Endothelial cell of umbilical vein (primary cell): Measurements from ENCODE around the gene KITLG. TPM values are rescaled to one million over a fixed set of nuclear protein-coding genes. Genes with fewer than 3 reads are reported as not detected.

Experiments used
- BruUV-seq: library from RNA; stranded (reverse); fragments of 400-500 nt; replicated peaks from 2 replicates; lab custom pipeline; 2021; lab: Mats Ljungman, UMichigan
- CTCF ChIA-PET: fragments of 300-600, 350-600 bp; sonication (Branson Sonifier 250); formaldehyde crosslinking; loops from one replicate; lab custom pipeline; 2021; ENCODE audit warnings: antibody characterized with exemption, inconsistent platforms; lab: Charles Lee
- POLR2A ChIA-PET: fragments of 300-600, 350-600 bp; sonication (Branson Sonifier 250); formaldehyde crosslinking; loops from one replicate; lab custom pipeline; 2021; ENCODE audit warnings: antibody characterized with exemption, inconsistent platforms; lab: Charles Lee
- DNase-seq: peaks from one replicate; pipeline ENCODE4 v3.0.0-alpha.2; 2011; ENCODE audit warnings: low read depth, low spot score
- FAIRE-seq: peaks from 2 replicates; lab custom pipeline; 2011; peaks lifted over from hg19 to GRCh38; lab: Jason Lieb, UNC
- H2AFZ ChIP-seq: 2 replicates; pipeline ENCODE4 v1.6.0; 2012; ENCODE audit warnings: low read depth, low read length, control low read depth, inconsistent platforms
- H3K27ac ChIP-seq: 2 replicates; pipeline ENCODE4 v1.5.1; 2011; ENCODE audit warnings: low read depth, mild to moderate bottlenecking, control low read depth, low read length, moderate library complexity; ENCODE audit not compliant: insufficient read depth
- H3K27me3 ChIP-seq, 2 experiments: 2 replicates each; pipeline versions ENCODE4 v1.6.0 to v1.6.1; 2011; ENCODE audit warnings: low read length in 2 of 2, mixed read lengths in 1 of 2; ENCODE audit not compliant: control insufficient read depth in 2 of 2, insufficient read depth in 2 of 2
- H3K36me3 ChIP-seq, 2 experiments: 2 replicates in 1 of 2; 3 replicates in 1 of 2; pipeline ENCODE4 v1.5.1; 2011; ENCODE audit warnings: low read length in 2 of 2, mild to moderate bottlenecking in 1 of 2, moderate library complexity in 1 of 2; ENCODE audit not compliant: control insufficient read depth in 2 of 2, insufficient read depth in 2 of 2; ENCODE audit errors: extremely low read depth in 1 of 2
- H3K4me1 ChIP-seq: 3 replicates; pipeline ENCODE4 v1.5.1; 2011; ENCODE audit warnings: mild to moderate bottlenecking, low read length; ENCODE audit not compliant: control insufficient read depth, insufficient read depth; ENCODE audit errors: extremely low read depth
- H3K4me2 ChIP-seq: 2 replicates; pipeline ENCODE4 v1.6.1; 2011; ENCODE audit warnings: low read length, control low read depth, mixed read lengths; ENCODE audit not compliant: insufficient read depth
- H3K4me3 ChIP-seq, 3 experiments: fragments of 200-600 bp in 1 of 3; sonication (generic), shearing (Covaris generic) in 1 of 3; replicated peaks in 1 of 3; 2 replicates each; pipeline ENCODE4 v1.5.1; 2011 to 2016; ENCODE audit warnings: control low read depth in 3 of 3, low read length in 3 of 3, mild to moderate bottlenecking in 2 of 3, inconsistent platforms in 1 of 3, low read depth in 1 of 3, moderate library complexity in 1 of 3; ENCODE audit not compliant: insufficient read depth in 1 of 3
- H3K79me2 ChIP-seq: 2 replicates; pipeline ENCODE4 v1.6.0; 2012; ENCODE audit warnings: low read length, inconsistent platforms; ENCODE audit not compliant: control insufficient read depth, insufficient read depth
- H3K9ac ChIP-seq: replicated peaks from 2 replicates; pipeline ENCODE3; 2011; ENCODE audit warnings: low read length, control low read depth; ENCODE audit not compliant: insufficient read depth; ENCODE audit errors: extremely low read depth
- H3K9me1 ChIP-seq: replicated peaks from 3 replicates; pipeline ENCODE4 v1.6.0; 2011; ENCODE audit warnings: mild to moderate bottlenecking, low read length; ENCODE audit not compliant: control insufficient read depth, insufficient read depth; ENCODE audit errors: extremely low read depth
- H3K9me3 ChIP-seq: replicated peaks from 2 replicates; pipeline ENCODE4 v1.5.1; 2012; ENCODE audit warnings: low read length, inconsistent platforms; ENCODE audit not compliant: control insufficient read depth, insufficient read depth
- H4K20me1 ChIP-seq: replicated peaks from 2 replicates; pipeline ENCODE3; 2011; ENCODE audit warnings: mild to moderate bottlenecking, low read length; ENCODE audit not compliant: control insufficient read depth, insufficient read depth; ENCODE audit errors: extremely low read depth
- CTCF ChIP-seq, 2 donors: IDR thresholded peaks; 1 replicate in 1 of 2; 2 replicates in 1 of 2; pipeline ENCODE4 v1.5.1; 2011; ENCODE audit warnings: low read length in 2 of 2, mild to moderate bottlenecking in 2 of 2, moderate library complexity in 2 of 2, control low read depth in 1 of 2, inconsistent platforms in 1 of 2, low read depth in 1 of 2; ENCODE audit not compliant: insufficient read depth in 1 of 2; ENCODE audit errors: extremely low read depth in 1 of 2
- EZH2 ChIP-seq: IDR thresholded peaks from 2 replicates; pipeline ENCODE4 v1.6.1; 2012; ENCODE audit warnings: borderline replicate concordance, low read depth, mild to moderate bottlenecking, moderate library complexity, low read length, inconsistent platforms; ENCODE audit not compliant: severe bottlenecking
- FOS ChIP-seq: IDR thresholded peaks from 2 replicates; pipeline ENCODE4 v1.6.1; 2011; ENCODE audit warnings: mild to moderate bottlenecking, low read length, moderate library complexity, borderline replicate concordance; ENCODE audit not compliant: insufficient read depth
- GATA2 ChIP-seq: IDR thresholded peaks from 2 replicates; pipeline ENCODE4 v1.7.0; 2011; ENCODE audit warnings: low read depth, mild to moderate bottlenecking, moderate library complexity, mixed read lengths, low read length; ENCODE audit not compliant: insufficient read length, insufficient read depth
- JUN ChIP-seq: IDR thresholded peaks from 2 replicates; pipeline ENCODE4 v1.6.1; 2011; ENCODE audit warnings: borderline replicate concordance, low read depth; ENCODE audit not compliant: insufficient read length, insufficient read depth
- MAX ChIP-seq: IDR thresholded peaks from 2 replicates; pipeline ENCODE4 v1.6.1; 2011; ENCODE audit not compliant: insufficient read depth, insufficient read length
- MYC ChIP-seq: IDR thresholded peaks from one replicate; pipeline ENCODE4 v1.6.1; 2011; ENCODE audit warnings: mild to moderate bottlenecking, low read depth, low read length
- POLR2A ChIP-seq: IDR thresholded peaks from 2 replicates; pipeline ENCODE4 v1.6.1; 2012; ENCODE audit warnings: low read depth, mild to moderate bottlenecking, control low read depth, low read length
- POLR2AphosphoS5 ChIP-seq: IDR thresholded peaks from 2 replicates; pipeline ENCODE4 v1.6.1; 2012; ENCODE audit warnings: low read depth, mild to moderate bottlenecking, control low read depth, low read length, moderate library complexity; ENCODE audit not compliant: insufficient read depth
- dilution Hi-C: fragments of 300-500 bp; cut with MboI; formaldehyde crosslinking; loops from one replicate; pipeline ENCODE4 v1.15.0; 2019; ENCODE audit warnings: low sequenced_read_pairs; ENCODE audit not compliant: extremely low pct_ligation_motif_present
- intact Hi-C: fragments of 100-400 bp; cut with micrococcal nuclease; formaldehyde crosslinking; loops from one replicate; pipeline ENCODE4 v1.10.0; 2022
- polyA plus RNA-seq, 4 experiments: library from polyadenylated mRNA; depleted of rRNA in 3 of 4; stranded (reverse) in 3 of 4; unstranded in 1 of 4; fragments of >200 nt; gene quantifications; 2 replicates each; pipeline versions ENCODE4 v1.2.1 to v1.2.3, GENCODE V29; 2011 to 2012; ENCODE audit warnings: missing spikeins in 1 of 4
- total RNA-seq: library from RNA; stranded (reverse); gene quantifications from 2 replicates; pipeline ENCODE4 v1.2.3, GENCODE V29; 2021

KITLG gene
- total and polyA plus RNA-seq, 2 donors (not counting 3 experiments of a cell fraction or from before 2014, with no cell fraction given) = 3.8 to 32.5 TPM

- Histone ChIP-seq H3K4me2 (no peak overlapping the region), H2AFZ (no peak overlapping the region)
Measured at GRCh38 chr12:88576866-88577265, 3.4 kb downstream of the KITLG start.

More at GRCh38 chr12:88576866-88577265, 3.4 kb downstream of the KITLG start:
- Histone ChIP-seq H3K9me1 (no peaks in the 10 kb centered on the region), H3K36me3 (no peaks in the 10 kb centered on the region), H3K79me2 (peaks cover 19% of the 10 kb centered on the region), H3K4me3 (no peak overlapping the region), H3K27ac (no peak overlapping the region), H3K9me3 (no peaks in the 10 kb centered on the region), H3K9ac (no peak overlapping the region), H3K27me3 (no peaks in the 10 kb centered on the region), H4K20me1 (no peaks in the 10 kb centered on the region), H3K4me1 (peaks cover 17% of the 10 kb centered on the region)
- TF ChIP-seq MAX (no peak), FOS (no peak), JUN (no peak), CTCF (IDR thresholded peaks at IDR 0.05; ENCODE audit: extremely low read depth in 1 of 2, insufficient read depth in 1 of 2, low read depth in 1 of 2, low read length in 2 of 2) (no peak), EZH2 (no peak), GATA2 (no peak), POLR2AphosphoS5 (no peak), POLR2A (no peak), MYC (no peak)
- intact Hi-C loops = loop anchor here (5.0 to 10.0 kb wide), 2 partner anchors 435 to 948 kb away; partner anchors contain the start of genes CEP290, GALNT4, POC1B and TMTC3
- CTCF ChIA-PET = interaction anchor here (1.1 to 5.7 kb wide), 4 partner anchors 8 to 417 kb away, joined by 3 to 55 read pairs (median 19); no protein-coding TSS in a partner anchor
- dilution Hi-C loops = no loop called here
- DNase-seq (no peak), FAIRE-seq (no peak)
- POLR2A ChIA-PET = no interaction called here
- no TSS peak for BruUV-seq
